ACC112 (cell line): ENCODE results near the gene AFAP1.
A peak's percentile ranks its signal among the peaks of the same experiment; 100 is the strongest.

Experiments used
- H2AFZ ChIP-seq: fragments of 200-600 bp; sonication (generic); one replicate; pipeline ENCODE4 v1.6.0; 2017; ENCODE audit warnings: antibody characterized with exemption, low read length; ENCODE audit not compliant: unreplicated experiment
- H3K27ac ChIP-seq: fragments of 200-600 bp; sonication (generic); 2 replicates; pipeline ENCODE4 v1.5.1; 2014; ENCODE audit warnings: low read depth, mild to moderate bottlenecking, antibody characterized with exemption, low read length, moderate library complexity
- H3K27me3 ChIP-seq: fragments of 200-600 bp; sonication (generic); 2 replicates; pipeline ENCODE4 v1.6.1; 2014; ENCODE audit warnings: mild to moderate bottlenecking, antibody characterized with exemption, low read length, moderate library complexity, mixed read lengths; ENCODE audit not compliant: insufficient read depth
- H3K36me3 ChIP-seq: fragments of 200-600 bp; sonication (generic); 2 replicates; pipeline ENCODE4 v1.6.1; 2016; ENCODE audit warnings: mild to moderate bottlenecking, antibody characterized with exemption, low read length, moderate library complexity, mixed read lengths; ENCODE audit not compliant: insufficient read depth
- H3K4me1 ChIP-seq: fragments of 200-600 bp; sonication (generic); one replicate; pipeline ENCODE4 v1.6.1; 2016; ENCODE audit warnings: low read length, mixed read lengths; ENCODE audit not compliant: insufficient read depth, unreplicated experiment, control insufficient read depth
- H3K4me3 ChIP-seq: fragments of 200-600 bp; sonication (generic); 2 replicates; pipeline ENCODE4 v1.5.1; 2014; ENCODE audit warnings: mild to moderate bottlenecking, low read depth, low read length
- H3K79me2 ChIP-seq: fragments of 200-600 bp; sonication (generic); one replicate; pipeline ENCODE4 v1.6.0; 2016; ENCODE audit warnings: low read length; ENCODE audit not compliant: control insufficient read depth, unreplicated experiment, insufficient read depth

AFAP1 gene

GRCh38 chr4:7979652-7979968 lies 39.9 kb upstream of the AFAP1 start:
- no peak overlapping the region for H3K4me3 ChIP-seq
- H3K4me1 ChIP-seq, result peaks cover 20% of the 10 kb centered on the region
- no peaks in the 10 kb centered on the region for H3K36me3 ChIP-seq
- H3K79me2 ChIP-seq, result no peaks in the 10 kb centered on the region
- no peak overlapping the region for H3K27ac ChIP-seq
- H3K27me3 ChIP-seq, result no peaks in the 10 kb centered on the region
- no peak overlapping the region for H2AFZ ChIP-seq

GRCh38 chr4:7978907-7979651 lies 39.4 kb upstream of the AFAP1 start:
- no peaks in the 10 kb centered on the region for H3K27me3 ChIP-seq
- H3K79me2 ChIP-seq, result no peaks in the 10 kb centered on the region
- peaks cover 20% of the 10 kb centered on the region for H3K4me1 ChIP-seq
- no peak overlapping the region for H2AFZ ChIP-seq
- no peaks in the 10 kb centered on the region for H3K36me3 ChIP-seq
- no peak overlapping the region for H3K4me3 ChIP-seq
- H3K27ac ChIP-seq, result no peak overlapping the region

GRCh38 chr4:7978489-7978888 lies 38.8 kb upstream of the AFAP1 start:
- H3K36me3 ChIP-seq, result no peaks in the 10 kb centered on the region
- H3K27me3 ChIP-seq, result no peaks in the 10 kb centered on the region
- H3K79me2 ChIP-seq, result no peaks in the 10 kb centered on the region
- no peak overlapping the region for H3K4me3 ChIP-seq
- H3K27ac ChIP-seq, result peak overlapping the region; percentile 25; the same call in 1 of the 2 replicates
- H2AFZ ChIP-seq, result no peak overlapping the region
- H3K4me1 ChIP-seq, result peaks cover 20% of the 10 kb centered on the region

- no peak overlapping the region for H2AFZ ChIP-seq
- H3K27me3 ChIP-seq, result no peaks in the 10 kb centered on the region
- H3K36me3 ChIP-seq, result no peaks in the 10 kb centered on the region
- H3K4me3 ChIP-seq, result no peak overlapping the region
- peaks cover 20% of the 10 kb centered on the region for H3K4me1 ChIP-seq
- no peaks in the 10 kb centered on the region for H3K79me2 ChIP-seq
- no peak overlapping the region for H3K27ac ChIP-seq
Measured at GRCh38 chr4:7976634-7977033, 37.0 kb upstream of the AFAP1 start.

- Histone ChIP-seq H3K4me1 (peaks cover 20% of the 10 kb centered on the region), H3K27ac (no peak overlapping the region), H3K36me3 (no peaks in the 10 kb centered on the region), H3K27me3 (no peaks in the 10 kb centered on the region), H2AFZ (no peak overlapping the region), H3K4me3 (no peak overlapping the region), H3K79me2 (no peaks in the 10 kb centered on the region)
Measured at GRCh38 chr4:7976025-7976424, 36.4 kb upstream of the AFAP1 start.

GRCh38 chr4:7974425-7974824 lies 34.8 kb upstream of the AFAP1 start:
- Histone ChIP-seq H3K27me3 (no peaks in the 10 kb centered on the region), H3K4me3 (no peak overlapping the region), H2AFZ (no peak overlapping the region), H3K27ac (no peak overlapping the region), H3K79me2 (no peaks in the 10 kb centered on the region), H3K36me3 (no peaks in the 10 kb centered on the region), H3K4me1 (peaks cover 20% of the 10 kb centered on the region)

- Histone ChIP-seq H3K4me3 (no peak overlapping the region), H3K36me3 (no peaks in the 10 kb centered on the region), H2AFZ (no peak overlapping the region), H3K27ac (no peak overlapping the region), H3K4me1 (peaks cover 19% of the 10 kb centered on the region), H3K79me2 (no peaks in the 10 kb centered on the region), H3K27me3 (no peaks in the 10 kb centered on the region)
Measured at GRCh38 chr4:7973545-7973981, 33.9 kb upstream of the AFAP1 start.

- H3K4me3 ChIP-seq, result no peak overlapping the region
- peaks cover 21% of the 10 kb centered on the region for H3K4me1 ChIP-seq
- H3K36me3 ChIP-seq, result no peaks in the 10 kb centered on the region
- H3K27me3 ChIP-seq, result no peaks in the 10 kb centered on the region
- no peak overlapping the region for H2AFZ ChIP-seq
- no peak overlapping the region for H3K27ac ChIP-seq
- H3K79me2 ChIP-seq, result no peaks in the 10 kb centered on the region
Measured at GRCh38 chr4:7971881-7972500, 32.3 kb upstream of the AFAP1 start.

GRCh38 chr4:7971159-7971631 lies 31.5 kb upstream of the AFAP1 start:
- no peak overlapping the region for H3K27ac ChIP-seq
- peaks cover 21% of the 10 kb centered on the region for H3K4me1 ChIP-seq
- no peak overlapping the region for H2AFZ ChIP-seq
- no peaks in the 10 kb centered on the region for H3K27me3 ChIP-seq
- no peaks in the 10 kb centered on the region for H3K36me3 ChIP-seq
- no peaks in the 10 kb centered on the region for H3K79me2 ChIP-seq
- H3K4me3 ChIP-seq, result no peak overlapping the region

- 0 out of 2 replicates have a peak overlapping the region, but pooled peaks have one; percentile 1 for H3K4me3 ChIP-seq
- H3K27ac ChIP-seq, result peak overlapping the region; percentile 45
- no peaks in the 10 kb centered on the region for H3K79me2 ChIP-seq
- H3K4me1 ChIP-seq, result peaks cover 21% of the 10 kb centered on the region
- H3K27me3 ChIP-seq, result no peaks in the 10 kb centered on the region
- no peaks in the 10 kb centered on the region for H3K36me3 ChIP-seq
- no peak overlapping the region for H2AFZ ChIP-seq
Measured at GRCh38 chr4:7970361-7970946, 30.8 kb upstream of the AFAP1 start.
